Colonic mucosa (tissue), 4 donors: ENCODE results near the gene JPT1. TPM values are rescaled to one million over a fixed set of nuclear protein-coding genes. Genes with fewer than 3 reads are reported as not detected.

Experiments
- DNase-seq: peaks from one replicate; pipeline ENCODE4 v3.0.0-alpha.2; 2020
- H3K27ac ChIP-seq: fragments of 200-600 bp; one replicate; pipeline ENCODE4 v1.8.0; 2021
- H3K27me3 ChIP-seq: fragments of 200-600 bp; one replicate; pipeline ENCODE4 v1.8.0; 2021
- H3K36me3 ChIP-seq: fragments of 200-600 bp; one replicate; pipeline ENCODE4 v1.8.0; 2021
- H3K4me1 ChIP-seq: fragments of 200-600 bp; one replicate; pipeline ENCODE4 v1.8.0; 2021; ENCODE audit warnings: mild to moderate bottlenecking
- H3K4me3 ChIP-seq: fragments of 200-600 bp; one replicate; pipeline ENCODE4 v1.8.0; 2021
- H3K9ac ChIP-seq, 2 donors: one replicate each; pipeline ENCODE4 v1.7.0; 2013; ENCODE audit warnings: control low read depth in 2 of 2, low read depth in 2 of 2, low read length in 2 of 2
- H3K9me3 ChIP-seq: fragments of 200-600 bp; one replicate; pipeline ENCODE4 v1.8.0; 2021
- CTCF ChIP-seq: fragments of 200-600 bp; IDR thresholded peaks from one replicate; pipeline ENCODE4 v1.8.0; 2022; ENCODE audit warnings: antibody characterized with exemption, mild to moderate bottlenecking
- intact Hi-C: fragments of 100-400 bp; cut with DNase I; formaldehyde crosslinking; loops from one replicate; pipeline ENCODE4 v1.14.1; 2022
- total RNA-seq, 2 donors: library from RNA; stranded (reverse); fragmentation: NEBNext Ultra II Directional in 1 of 2; extraction: Animal tissue kit (Norgen Biotek cat#: 25700) in 1 of 2; gene quantifications; one replicate each; pipeline ENCODE4 v1.2.1, GENCODE V29; 2021
- donor health status: healthy.
- donor health status: DM: no; HTN: no; CAD: no.
- donor health status: DM: no; HTN: no; CAD: no.

The JPT1 gene
- total RNA-seq, 2 donors from 2014 or later: 227 to 367 TPM

DNA sequence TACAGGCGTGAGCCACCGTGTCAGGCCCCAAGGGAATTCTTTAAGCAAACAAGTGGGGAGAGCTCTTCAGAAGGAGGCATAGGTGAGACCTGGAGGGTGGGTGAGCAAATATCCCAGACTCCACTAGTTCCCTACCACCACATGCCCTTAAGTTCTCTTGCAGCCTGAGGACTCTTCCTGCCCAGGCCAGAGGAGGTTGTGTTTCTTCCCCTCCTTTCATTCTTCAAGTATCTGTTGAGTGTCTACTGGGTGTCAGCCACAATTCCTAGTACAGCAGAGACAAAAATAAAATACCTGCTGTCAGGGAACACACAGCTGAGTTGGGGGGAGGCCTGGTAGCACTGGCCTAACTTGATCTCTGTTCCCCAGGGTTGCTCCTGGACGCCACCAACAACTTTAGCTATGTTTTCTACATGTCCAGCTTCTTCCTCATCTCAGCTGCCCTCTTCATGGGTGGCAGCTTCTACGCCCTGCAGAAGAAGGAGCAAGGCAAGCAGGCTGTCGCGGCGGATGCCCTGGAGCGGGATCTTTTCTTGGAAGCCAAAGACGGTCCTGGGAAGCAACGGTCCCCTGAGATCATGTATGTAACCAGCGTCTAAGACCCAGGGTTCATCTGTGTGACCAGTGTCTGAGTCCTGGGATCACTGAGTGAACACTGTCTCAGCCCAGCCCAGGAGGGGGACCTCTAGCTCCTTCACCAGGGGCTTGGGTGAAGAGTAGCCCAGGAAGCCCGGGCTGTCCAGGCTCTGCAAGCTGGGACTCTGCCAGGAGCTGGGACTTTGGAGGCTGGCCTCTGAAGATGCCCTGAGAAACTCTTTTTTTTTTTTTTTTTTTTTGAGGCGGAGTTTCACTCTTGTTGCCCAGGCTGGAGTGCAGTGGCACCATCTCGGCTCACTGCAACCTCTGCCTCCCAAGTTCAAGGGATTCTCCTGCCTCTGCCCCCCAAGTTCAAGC lies 50.4 kb downstream of the JPT1 start:
- H3K9ac ChIP-seq: no peak overlapping the region
- DNase-seq: no peak
- H3K36me3 ChIP-seq: no peaks in the 10 kb centered on the region
- intact Hi-C loops: no loop called here
- no peaks in the 10 kb centered on the region for H3K27me3 ChIP-seq
- TF ChIP-seq CTCF: no peak
- H3K9me3 ChIP-seq: no peaks in the 10 kb centered on the region
- no peak overlapping the region for H3K27ac ChIP-seq
- no peak overlapping the region for H3K4me3 ChIP-seq
- no peaks in the 10 kb centered on the region for H3K4me1 ChIP-seq

DNA sequence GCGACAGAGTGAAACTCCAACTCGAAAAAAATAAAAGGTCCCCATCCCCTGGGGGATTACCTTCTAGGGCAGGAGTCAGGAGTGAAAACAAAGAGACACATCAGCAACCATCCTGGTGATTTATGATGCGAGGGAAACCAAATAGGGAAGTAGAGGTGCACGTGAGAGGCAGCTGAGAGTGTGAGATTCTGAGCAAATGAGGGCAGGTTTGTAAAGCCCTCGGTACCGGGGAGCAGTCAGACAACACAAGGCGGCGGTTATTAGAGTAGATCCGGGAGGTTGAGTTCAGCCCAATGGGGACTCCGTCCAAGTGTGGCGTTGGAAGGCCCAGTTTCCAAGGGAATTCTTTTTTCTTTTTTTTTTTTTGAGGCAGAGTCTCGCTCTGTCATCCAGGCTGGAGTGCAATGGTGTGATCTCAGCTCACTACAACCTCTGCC lies 51.9 kb downstream of the JPT1 start:
- no peaks in the 10 kb centered on the region for H3K9me3 ChIP-seq
- H3K4me1 ChIP-seq: no peaks in the 10 kb centered on the region
- no peak for DNase-seq
- no peaks in the 10 kb centered on the region for H3K36me3 ChIP-seq
- no peak overlapping the region for H3K9ac ChIP-seq
- no peak for TF ChIP-seq CTCF
- H3K27ac ChIP-seq: no peak overlapping the region
- H3K4me3 ChIP-seq: no peak overlapping the region
- H3K27me3 ChIP-seq: no peaks in the 10 kb centered on the region
- intact Hi-C loops: no loop called here

DNA sequence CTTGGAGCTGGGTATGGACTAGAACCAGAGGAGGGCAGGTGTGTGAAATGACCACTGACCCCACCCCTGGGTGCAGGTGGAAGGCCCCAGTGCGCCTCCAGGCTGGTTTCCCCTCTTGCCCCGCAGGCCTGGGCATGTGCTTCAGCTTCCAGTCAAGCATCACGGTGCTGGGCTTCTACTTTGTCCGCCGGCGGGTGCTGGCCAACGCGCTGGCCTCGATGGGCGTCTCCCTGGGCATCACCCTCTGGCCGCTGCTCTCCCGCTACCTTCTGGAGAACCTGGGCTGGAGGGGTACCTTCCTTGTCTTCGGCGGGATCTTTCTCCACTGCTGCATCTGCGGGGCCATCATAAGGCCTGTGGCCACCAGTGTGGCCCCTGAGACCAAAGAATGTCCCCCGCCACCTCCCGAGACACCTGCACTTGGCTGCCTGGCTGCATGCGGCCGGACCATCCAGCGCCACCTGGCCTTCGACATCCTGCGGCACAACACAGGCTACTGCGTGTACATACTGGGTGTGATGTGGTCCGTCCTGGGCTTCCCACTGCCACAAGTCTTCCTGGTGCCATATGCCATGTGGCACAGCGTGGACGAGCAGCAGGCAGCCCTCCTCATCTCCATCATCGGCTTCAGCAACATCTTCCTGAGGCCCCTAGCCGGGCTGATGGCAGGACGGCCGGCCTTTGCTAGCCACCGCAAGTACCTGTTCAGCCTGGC lies 54.3 kb downstream of the JPT1 start:
- no peak for DNase-seq
- Histone ChIP-seq H3K9ac (no peak overlapping the region), H3K9me3 (no peaks in the 10 kb centered on the region), H3K4me1 (peaks cover 8% of the 10 kb centered on the region), H3K27me3 (no peaks in the 10 kb centered on the region), H3K27ac (no peak overlapping the region), H3K36me3 (no peaks in the 10 kb centered on the region), H3K4me3 (no peak overlapping the region)
- intact Hi-C loops: no loop called here
- TF ChIP-seq CTCF: no peak

- no peaks in the 10 kb centered on the region for H3K27me3 ChIP-seq
- intact Hi-C loops: no loop called here
- TF ChIP-seq CTCF: no peak
- no peak for DNase-seq
- H3K9me3 ChIP-seq: no peaks in the 10 kb centered on the region
- H3K27ac ChIP-seq: no peak overlapping the region
- no peak overlapping the region for H3K9ac ChIP-seq
- no peaks in the 10 kb centered on the region for H3K36me3 ChIP-seq
- H3K4me1 ChIP-seq: peaks cover 8% of the 10 kb centered on the region
- no peak overlapping the region for H3K4me3 ChIP-seq
Measured at GRCh38 chr17:75098861-75099260, 55.5 kb downstream of the JPT1 start.

GRCh38 chr17:75097865-75098264 lies 56.4 kb downstream of the JPT1 start:
- Histone ChIP-seq H3K27me3 (no peaks in the 10 kb centered on the region), H3K9ac (no peak overlapping the region), H3K36me3 (no peaks in the 10 kb centered on the region), H3K4me3 (no peak overlapping the region), H3K9me3 (no peaks in the 10 kb centered on the region), H3K4me1 (peaks cover 11% of the 10 kb centered on the region), H3K27ac (no peak overlapping the region)
- no peak for DNase-seq
- intact Hi-C loops: no loop called here
- no peak for TF ChIP-seq CTCF
